ENCODE measurements around the gene SIVA1.

Gene SIVA1

DNA sequence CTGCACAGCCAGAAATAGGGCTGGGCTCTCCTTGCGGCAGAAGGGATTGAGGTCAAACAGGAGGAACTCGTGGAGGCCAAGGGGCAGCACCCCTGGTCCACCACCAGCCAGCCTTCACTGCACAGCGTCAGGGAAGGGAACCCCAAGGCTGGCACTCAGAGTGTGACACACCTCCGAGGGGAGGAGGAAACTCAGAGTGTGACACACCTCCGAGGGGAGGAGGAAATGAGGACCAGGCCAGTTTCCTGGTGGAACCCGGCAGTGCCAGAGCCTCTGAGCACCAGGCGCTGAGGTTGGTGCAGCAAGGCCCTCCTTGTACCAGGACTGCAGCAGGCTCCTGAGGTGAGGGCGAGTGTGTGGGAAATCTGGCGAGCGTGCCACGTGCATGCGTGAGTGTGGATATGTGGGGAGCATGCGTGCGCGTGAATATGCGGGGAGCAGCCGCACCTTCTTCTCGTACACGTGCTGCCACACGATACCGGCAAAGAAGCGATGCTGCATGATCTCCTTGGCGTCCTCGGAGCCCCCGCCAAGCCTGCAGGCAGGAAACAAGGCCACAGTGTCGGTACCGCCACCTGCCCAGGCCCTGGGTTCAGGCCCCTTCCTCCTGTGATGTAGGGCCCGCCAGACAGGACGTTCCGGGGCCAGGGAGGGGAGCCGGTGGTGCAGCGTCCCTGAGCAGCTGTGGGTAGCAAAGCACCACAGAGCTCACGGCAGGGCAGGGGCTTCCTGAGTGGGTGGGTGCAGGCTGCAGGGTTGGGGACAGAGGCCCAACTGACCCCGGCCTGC lies 19.2 kb downstream of the SIVA1 start:
- DNase-seq, result no peak

DNA sequence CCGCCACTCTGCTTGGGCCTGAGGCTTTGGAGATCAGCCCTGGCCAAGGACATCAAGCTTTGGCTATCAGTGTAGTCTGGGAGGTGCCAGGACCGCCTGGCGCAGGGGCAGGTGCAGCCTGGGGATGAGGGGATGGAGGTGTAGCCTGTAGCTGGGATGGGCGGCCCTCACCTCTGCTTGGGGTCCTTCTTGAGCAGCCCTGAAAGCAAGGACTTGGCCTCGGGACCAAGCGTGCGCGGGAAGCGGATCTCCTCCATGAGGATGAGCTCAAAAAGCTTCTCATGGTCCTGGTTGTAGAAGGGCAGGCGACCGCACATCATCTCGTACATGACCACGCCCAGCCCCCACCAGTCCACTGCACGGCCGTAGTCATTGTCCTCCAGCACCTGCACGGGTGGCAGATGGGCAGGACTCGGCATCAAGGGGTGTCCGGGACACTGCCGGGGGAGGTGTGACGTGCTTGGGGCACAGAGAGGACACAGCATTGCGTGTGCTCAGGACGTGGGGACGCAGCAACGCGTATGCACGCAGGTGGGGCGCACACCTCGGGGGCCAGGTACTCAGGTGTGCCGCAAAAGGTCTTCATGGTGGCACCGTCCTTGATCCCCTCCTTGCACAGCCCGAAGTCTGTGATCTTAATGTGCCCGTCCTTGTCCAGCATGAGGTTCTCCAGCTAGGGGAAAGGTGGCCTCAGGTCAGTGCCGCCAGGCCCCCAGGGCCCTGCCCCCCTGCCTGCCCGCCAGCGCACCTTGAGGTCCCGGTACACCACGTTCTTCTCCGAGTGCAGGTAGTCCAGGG lies 20.0 kb downstream of the SIVA1 start:
- no peak for DNase-seq

DNA sequence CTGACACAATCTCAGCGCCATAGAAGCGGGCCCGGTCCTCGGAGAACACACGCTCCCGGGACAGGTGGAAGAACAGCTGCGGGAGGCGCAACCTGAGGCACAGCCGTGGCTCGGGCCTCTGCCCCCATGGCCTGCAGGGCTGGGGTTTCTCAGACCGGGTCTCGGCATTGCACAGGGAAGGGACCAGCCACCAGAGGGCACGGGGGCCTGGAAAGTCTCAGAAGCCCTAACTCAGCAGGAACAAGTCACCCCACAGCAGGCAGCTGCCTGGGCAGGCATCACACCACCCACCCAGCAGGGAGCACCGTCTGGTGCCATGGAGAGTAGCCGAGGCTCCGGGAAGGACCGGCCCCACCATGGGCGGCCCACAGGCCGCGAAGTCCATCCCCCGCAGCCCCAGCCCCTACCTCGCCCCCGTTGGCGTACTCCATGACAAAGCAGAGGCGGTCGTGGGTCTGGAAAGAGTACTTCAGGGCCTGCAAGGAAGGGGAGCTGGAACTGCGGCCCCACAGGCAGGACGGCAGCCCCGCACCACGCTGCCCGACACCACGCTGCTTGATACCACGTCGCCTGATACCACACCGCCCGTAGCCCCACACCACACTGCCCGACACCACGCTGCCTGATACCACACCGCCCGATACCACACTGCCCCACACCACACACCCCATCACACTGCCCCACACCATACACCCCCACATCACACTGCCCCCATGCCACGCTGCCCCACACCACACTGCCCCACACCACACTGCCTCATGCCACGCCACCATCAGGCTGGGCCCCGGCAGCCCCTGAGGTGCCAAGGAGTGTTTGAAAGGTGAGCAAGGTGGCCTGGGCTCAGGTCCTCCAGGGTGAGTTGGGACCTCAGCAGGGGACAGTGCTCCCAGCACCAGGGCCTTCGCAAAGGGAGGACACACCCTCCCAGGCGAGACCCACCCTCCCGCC lies 20.8 kb downstream of the SIVA1 start:
- no peak for DNase-seq

- DNase-seq, result no peak
Observed at GRCh38 chr14:104774453-104775072, 21.6 kb downstream of the SIVA1 start.

- no peak for DNase-seq
Observed at GRCh38 chr14:104775073-104775489, 22.1 kb downstream of the SIVA1 start.

DNA sequence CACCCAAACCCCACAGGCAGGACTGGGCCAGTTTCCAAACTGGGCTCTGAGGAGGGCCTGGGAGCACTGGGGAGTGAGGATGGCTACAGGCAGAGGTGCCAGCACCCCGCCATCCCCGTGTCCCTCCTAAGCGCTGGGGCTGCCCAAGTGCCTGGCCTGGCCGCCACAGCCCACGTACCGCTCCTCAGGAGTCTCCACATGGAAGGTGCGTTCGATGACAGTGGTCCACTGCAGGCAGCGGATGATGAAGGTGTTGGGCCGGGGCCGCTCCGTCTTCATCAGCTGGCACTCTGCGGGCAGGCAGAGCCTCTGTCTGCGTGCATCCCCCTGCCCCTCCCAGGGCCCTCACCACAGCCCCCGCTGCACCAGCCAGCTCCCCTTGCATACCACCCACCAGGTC lies 23.5 kb downstream of the SIVA1 start:
- no peak for DNase-seq

GRCh38 chr14:104776961-104777807 lies 24.2 kb downstream of the SIVA1 start:
- no peak for DNase-seq

- DNase-seq, result no peak
Observed at GRCh38 chr14:104777808-104778249, 24.9 kb downstream of the SIVA1 start.

DNA sequence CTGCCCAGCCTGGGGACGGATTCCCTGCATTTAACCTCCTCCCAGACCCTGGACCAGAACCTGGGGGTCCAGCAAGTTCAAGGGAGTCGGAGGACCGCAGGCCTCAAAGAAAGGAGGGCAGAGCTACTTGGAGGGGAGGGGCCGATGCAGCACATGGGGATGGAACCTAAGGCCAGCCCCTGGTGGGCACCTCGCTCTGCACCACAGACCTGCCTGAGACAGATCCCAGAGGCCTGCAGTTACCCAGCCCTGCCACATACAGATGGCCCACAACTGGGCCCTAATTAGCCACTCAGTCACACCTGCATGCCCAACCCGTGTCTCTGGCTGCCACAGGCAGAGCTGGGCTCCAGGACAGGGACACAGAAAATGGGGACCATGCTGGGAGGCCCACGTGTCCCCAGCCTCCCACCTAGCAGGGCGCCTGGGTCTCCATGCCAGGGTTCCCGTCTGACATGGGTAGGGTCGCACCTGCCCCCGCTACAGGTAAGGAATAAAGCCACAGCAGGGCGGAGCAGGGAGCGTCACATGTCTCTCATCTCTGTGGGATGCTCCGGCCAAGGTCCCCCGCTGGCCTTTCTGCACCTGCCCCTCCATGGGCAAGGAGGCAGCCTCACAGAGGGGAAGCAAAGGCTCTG lies 25.9 kb downstream of the SIVA1 start:
- no peak for DNase-seq

GRCh38 chr14:104779776-104780512 lies 27.0 kb downstream of the SIVA1 start:
- DNase-seq, result no peak

DNA sequence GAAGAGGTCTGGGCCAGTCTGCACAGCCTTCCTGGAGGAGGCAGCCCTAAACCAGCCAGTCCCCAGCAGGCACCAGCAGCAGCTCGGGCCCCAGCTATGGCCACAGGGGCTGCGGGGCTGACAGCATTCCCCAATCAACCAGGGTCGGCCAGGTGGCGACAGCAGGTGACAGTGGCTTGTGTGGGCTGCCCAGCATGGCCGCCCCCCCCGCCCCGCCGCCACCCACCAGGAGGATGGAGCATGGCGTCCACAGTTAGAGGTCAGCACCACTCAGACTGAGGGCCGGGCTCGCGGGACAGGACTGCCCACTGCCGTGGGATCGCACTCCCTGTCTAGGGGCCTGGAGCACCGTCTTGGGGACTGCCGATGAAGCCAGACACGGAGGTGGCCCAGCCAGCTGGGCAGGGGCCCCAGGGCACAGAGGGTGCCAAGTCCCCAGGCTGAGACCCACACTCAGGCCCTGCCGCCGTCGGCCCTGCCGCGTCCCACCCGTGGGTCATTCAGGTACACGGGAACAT lies 27.6 kb downstream of the SIVA1 start:
- no peak for DNase-seq

DNA sequence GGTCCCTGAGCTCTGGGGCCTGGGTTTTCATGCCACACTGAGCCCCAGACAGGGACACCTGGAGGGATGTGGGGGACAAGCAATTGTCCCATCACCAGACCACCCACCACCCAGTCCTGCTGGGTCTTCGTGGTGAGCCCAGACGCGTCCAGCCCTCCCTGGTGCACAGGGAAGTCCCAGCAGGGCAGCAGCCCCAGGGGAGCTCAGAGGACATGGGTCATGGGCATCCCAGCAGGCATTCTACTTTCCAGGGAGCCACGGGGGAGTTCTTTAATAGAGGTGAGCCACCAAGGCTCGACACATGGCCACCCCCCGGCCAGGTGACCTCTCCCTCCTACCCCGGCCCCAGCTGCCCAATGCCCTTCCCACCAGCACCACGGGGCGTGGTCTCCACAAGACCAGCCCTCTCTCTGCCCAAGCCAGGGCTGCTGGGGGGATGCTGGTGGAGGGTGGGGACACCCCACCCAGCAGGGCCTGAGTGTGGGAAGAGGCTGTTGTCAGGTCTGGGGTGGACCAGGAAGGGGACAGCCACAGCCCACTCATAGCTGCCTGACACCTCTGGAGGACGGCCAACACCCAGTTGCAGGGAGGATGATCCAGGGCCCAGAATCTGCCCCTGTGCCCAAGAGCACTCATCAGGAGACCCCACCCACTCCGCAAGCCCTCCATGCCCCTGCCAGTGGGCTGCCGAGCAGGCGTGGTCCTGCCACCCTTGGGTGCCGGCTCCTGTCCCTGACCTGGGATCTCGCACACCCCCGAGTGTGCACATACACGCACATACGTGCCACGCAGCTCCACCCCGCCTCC lies 28.5 kb downstream of the SIVA1 start:
- no peak for DNase-seq

- no peak for DNase-seq
Observed at GRCh38 chr14:104782086-104782807, 29.3 kb downstream of the SIVA1 start.

DNA sequence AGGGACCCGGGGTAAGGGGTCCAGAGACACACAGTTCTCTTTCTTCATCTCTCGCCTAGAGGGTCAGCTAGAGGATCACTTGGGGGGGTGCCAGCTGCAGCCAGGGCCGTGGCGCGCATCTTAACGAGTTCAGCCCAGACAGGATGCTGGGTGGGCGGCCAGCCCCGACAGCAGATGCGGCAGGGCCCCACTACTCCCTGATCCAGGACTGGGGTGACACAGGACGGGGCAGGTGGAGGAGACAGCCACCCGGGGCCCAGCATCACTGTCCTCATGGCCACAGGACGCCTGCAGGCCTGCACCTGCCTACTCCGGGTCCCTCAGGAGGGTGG lies 29.8 kb downstream of the SIVA1 start:
- DNase-seq, result no peak

DNA sequence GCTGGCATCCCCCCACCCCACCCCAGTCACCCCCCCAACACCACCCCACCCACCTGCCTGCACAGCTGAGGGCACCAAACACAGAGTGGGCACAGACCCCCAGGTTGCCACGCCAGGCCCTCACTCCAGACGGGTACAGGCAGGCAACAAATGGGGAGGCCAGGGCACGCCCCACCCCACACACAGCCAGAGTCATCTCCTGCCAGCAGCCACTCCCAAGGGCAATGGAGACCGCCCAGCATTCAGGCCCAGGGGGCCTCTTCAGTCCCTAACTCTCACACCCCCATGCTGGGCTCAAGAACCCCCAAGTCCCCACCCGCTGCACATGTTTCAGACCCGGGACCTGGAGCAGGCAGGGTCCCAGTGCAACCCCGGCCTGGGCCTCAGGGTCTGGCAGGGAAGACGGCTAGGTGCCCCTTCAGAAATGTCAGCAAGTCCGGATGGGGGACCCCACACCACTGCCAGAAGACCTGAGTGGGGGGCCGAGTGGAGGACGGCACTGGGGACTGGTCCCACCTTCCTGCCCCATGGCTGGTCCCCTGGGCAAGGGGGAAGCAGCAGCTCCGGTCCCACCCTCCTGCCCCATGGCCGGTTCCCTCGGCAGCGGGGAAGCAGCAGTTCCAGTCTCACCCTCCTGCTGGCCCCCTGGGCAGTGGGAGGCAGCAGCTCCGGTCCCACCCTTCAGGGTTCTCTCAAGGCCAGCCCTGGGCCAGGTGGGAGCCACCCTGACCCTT lies 30.7 kb downstream of the SIVA1 start:
- no peak for DNase-seq

- DNase-seq, result no peak
Observed at GRCh38 chr14:104784218-104784568, 31.2 kb downstream of the SIVA1 start.

GRCh38 chr14:104784846-104785707 lies 32.1 kb downstream of the SIVA1 start:
- no peak for DNase-seq
